Measurements from ENCODE around the gene MTARC2.
"Not testable (repeated sequence)": the region's sequence is repeated elsewhere in the genome, so short reads cannot be mapped to it uniquely, and the experiment has no call there.

MTARC2 gene

DNA sequence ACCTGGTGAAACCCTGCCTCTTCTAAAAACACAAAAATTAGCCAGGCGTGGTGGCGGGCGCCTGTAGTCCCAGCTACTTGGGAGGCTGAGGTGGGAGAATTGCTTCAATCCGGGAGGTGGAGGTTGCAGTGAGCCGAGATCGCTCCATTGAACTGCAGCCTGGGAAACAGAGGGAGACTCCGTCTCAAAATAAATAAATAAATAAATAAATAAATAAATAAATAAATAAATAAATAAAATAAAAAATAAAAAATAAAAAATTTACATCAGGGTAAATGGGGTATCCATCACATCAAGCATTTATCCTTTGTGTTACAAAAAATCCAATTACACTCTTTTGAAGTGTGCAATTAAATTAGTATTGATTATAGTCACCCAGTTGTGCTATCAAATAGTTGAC lies 11.8 kb upstream of the MTARC2 start:
- not testable (repeated sequence) for H3K23ac ChIP-seq (ENCODE audit: low read length in 2 of 2); H2AFZ ChIP-seq (ENCODE audit: low read depth, low read length); H3K36me3 ChIP-seq (ENCODE audit: control insufficient read depth in 1 of 2, insufficient read depth in 2 of 2, low read depth in 1 of 2, low read length in 2 of 2); H3K4ac ChIP-seq (ENCODE audit: low read depth in 1 of 2, low read length in 2 of 2); H2BK5ac ChIP-seq (ENCODE audit: low read depth, low read length, poor library complexity, severe bottlenecking); H3K18ac ChIP-seq (ENCODE audit: low read depth in 1 of 2, low read length in 2 of 2); H3K4me3 ChIP-seq (ENCODE audit: insufficient read depth in 1 of 2, low read depth in 1 of 2, low read length in 2 of 2); H3K27ac ChIP-seq (ENCODE audit: low read length, poor library complexity, severe bottlenecking); H3K4me2 ChIP-seq (ENCODE audit: low read length, poor library complexity, severe bottlenecking); H2BK15ac ChIP-seq (ENCODE audit: low read depth, poor library complexity, severe bottlenecking); H4K8ac ChIP-seq (ENCODE audit: low read length); H3K14ac ChIP-seq (ENCODE audit: low read length in 2 of 2); H3K9ac ChIP-seq (ENCODE audit: low read length); DNase-seq; H2BK120ac ChIP-seq (ENCODE audit: low read depth, low read length); H3K4me1 ChIP-seq (ENCODE audit: control insufficient read depth, insufficient read depth, low read depth, low read length); H3K79me1 ChIP-seq (replicated peaks; ENCODE audit: low read length, poor library complexity, severe bottlenecking); H3K27me3 ChIP-seq (ENCODE audit: control insufficient read depth in 1 of 2, insufficient read depth in 1 of 2, low read length in 2 of 2); H3K9me3 ChIP-seq (ENCODE audit: control insufficient read depth, low read length); H2AK5ac ChIP-seq (ENCODE audit: low read length, severe bottlenecking); H4K91ac ChIP-seq (ENCODE audit: low read length); H2BK12ac ChIP-seq (ENCODE audit: low read length in 2 of 2)
- 100% methylated on average over 2 of the region's 7 CpGs for WGBS

DNA sequence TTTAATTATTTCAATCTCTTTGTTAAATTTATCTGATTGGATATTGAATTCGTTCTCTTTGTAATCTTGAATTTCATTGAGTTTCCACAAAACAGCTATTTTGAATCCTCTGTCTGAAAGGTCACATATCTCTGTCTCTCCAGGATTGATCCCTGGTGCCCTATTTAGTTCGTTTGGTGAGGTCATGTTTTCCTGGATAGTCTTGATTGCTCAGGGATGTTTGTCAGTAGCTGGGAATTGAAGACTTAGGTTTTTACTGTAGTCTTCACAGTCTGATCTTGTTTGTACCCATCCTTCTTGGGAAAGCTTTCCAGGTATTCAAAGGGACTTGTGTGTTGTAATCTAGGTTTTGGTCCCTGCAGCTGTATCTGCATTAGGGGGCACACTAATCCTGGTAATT lies 6.8 kb upstream of the MTARC2 start:
- Histone ChIP-seq H3K9ac (ENCODE audit: low read length) (no peak overlapping the region), H2AFZ (ENCODE audit: low read depth, low read length) (no peak overlapping the region), H3K27ac (ENCODE audit: low read length, poor library complexity, severe bottlenecking) (no peak overlapping the region), H4K91ac (ENCODE audit: low read length) (no peak overlapping the region), H2BK12ac (ENCODE audit: low read length in 2 of 2) (no peak overlapping the region), H2BK5ac (ENCODE audit: low read depth, low read length, poor library complexity, severe bottlenecking) (no peak overlapping the region), H3K14ac (ENCODE audit: low read length in 2 of 2) (no peak overlapping the region), H3K9me3 (ENCODE audit: control insufficient read depth, low read length) (no peaks in the 10 kb centered on the region), H3K18ac (ENCODE audit: low read depth in 1 of 2, low read length in 2 of 2) (no peak overlapping the region), H2AK5ac (ENCODE audit: low read length, severe bottlenecking) (no peak overlapping the region), H3K27me3 (ENCODE audit: control insufficient read depth in 1 of 2, insufficient read depth in 1 of 2, low read length in 2 of 2) (peaks cover 0 to 9% of the 10 kb centered on the region in 2 experiments), H3K4me1 (ENCODE audit: control insufficient read depth, insufficient read depth, low read depth, low read length) (no peaks in the 10 kb centered on the region), H3K79me1 (replicated peaks; ENCODE audit: low read length, poor library complexity, severe bottlenecking) (no peaks in the 10 kb centered on the region), H2BK15ac (ENCODE audit: low read depth, poor library complexity, severe bottlenecking) (no peak overlapping the region), H2BK120ac (ENCODE audit: low read depth, low read length) (no peak overlapping the region), H4K8ac (ENCODE audit: low read length) (no peak overlapping the region), H3K4me2 (ENCODE audit: low read length, poor library complexity, severe bottlenecking) (no peak overlapping the region), H3K36me3 (ENCODE audit: control insufficient read depth in 1 of 2, insufficient read depth in 2 of 2, low read depth in 1 of 2, low read length in 2 of 2) (no peaks in the 10 kb centered on the region), H3K4ac (ENCODE audit: low read depth in 1 of 2, low read length in 2 of 2) (no peak overlapping the region), H3K23ac (ENCODE audit: low read length in 2 of 2) (no peak overlapping the region), H3K4me3 (ENCODE audit: insufficient read depth in 1 of 2, low read depth in 1 of 2, low read length in 2 of 2) (no peak overlapping the region)
- WGBS: 58% methylated on average over 1 of the region's 2 CpGs
- no peak for DNase-seq

DNA sequence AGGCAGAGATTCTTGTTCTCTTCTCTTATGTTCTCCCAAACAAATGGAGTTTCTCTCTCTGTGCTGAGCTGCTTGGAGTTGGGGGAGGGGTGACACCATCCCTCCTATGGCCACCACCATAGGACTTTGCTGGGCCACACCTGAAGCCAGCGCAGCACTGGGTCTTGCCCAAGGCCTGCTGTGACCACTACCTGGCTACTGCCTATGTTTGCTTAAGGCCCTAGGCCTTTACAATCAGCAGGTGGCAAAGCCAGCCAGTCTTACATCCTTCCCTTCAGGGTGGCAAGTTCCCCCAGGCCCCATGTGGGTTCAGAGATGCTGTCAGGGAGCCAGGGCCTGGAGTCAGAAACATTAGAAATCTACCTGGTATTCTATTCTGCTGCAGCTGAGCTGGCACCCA lies 6.3 kb upstream of the MTARC2 start:
- no peak overlapping the region for H4K8ac ChIP-seq (ENCODE audit: low read length)
- no peak overlapping the region for H3K9ac ChIP-seq (ENCODE audit: low read length)
- H3K79me1 ChIP-seq (replicated peaks; ENCODE audit: low read length, poor library complexity, severe bottlenecking): no peaks in the 10 kb centered on the region
- H2AK5ac ChIP-seq (ENCODE audit: low read length, severe bottlenecking): no peak overlapping the region
- H3K23ac ChIP-seq (ENCODE audit: low read length in 2 of 2): no peak overlapping the region
- H2BK120ac ChIP-seq (ENCODE audit: low read depth, low read length): no peak overlapping the region
- no peak overlapping the region for H3K4me3 ChIP-seq (ENCODE audit: insufficient read depth in 1 of 2, low read depth in 1 of 2, low read length in 2 of 2)
- no peaks in the 10 kb centered on the region for H3K4me1 ChIP-seq (ENCODE audit: control insufficient read depth, insufficient read depth, low read depth, low read length)
- no peaks in the 10 kb centered on the region for H3K9me3 ChIP-seq (ENCODE audit: control insufficient read depth, low read length)
- no peak for DNase-seq
- H2BK12ac ChIP-seq (ENCODE audit: low read length in 2 of 2): no peak overlapping the region
- H2BK15ac ChIP-seq (ENCODE audit: low read depth, poor library complexity, severe bottlenecking): no peak overlapping the region
- H2AFZ ChIP-seq (ENCODE audit: low read depth, low read length): no peak overlapping the region
- WGBS: 88% methylated on average over 1 of the region's 1 CpG
- no peak overlapping the region for H3K4ac ChIP-seq (ENCODE audit: low read depth in 1 of 2, low read length in 2 of 2)
- H3K27ac ChIP-seq (ENCODE audit: low read length, poor library complexity, severe bottlenecking): no peak overlapping the region
- no peak overlapping the region for H2BK5ac ChIP-seq (ENCODE audit: low read depth, low read length, poor library complexity, severe bottlenecking)
- no peak overlapping the region for H3K4me2 ChIP-seq (ENCODE audit: low read length, poor library complexity, severe bottlenecking)
- no peaks in the 10 kb centered on the region for H3K36me3 ChIP-seq (ENCODE audit: control insufficient read depth in 1 of 2, insufficient read depth in 2 of 2, low read depth in 1 of 2, low read length in 2 of 2)
- no peak overlapping the region for H3K18ac ChIP-seq (ENCODE audit: low read depth in 1 of 2, low read length in 2 of 2)
- peaks cover 0 to 9% of the 10 kb centered on the region in 2 experiments for H3K27me3 ChIP-seq (ENCODE audit: control insufficient read depth in 1 of 2, insufficient read depth in 1 of 2, low read length in 2 of 2)
- H3K14ac ChIP-seq (ENCODE audit: low read length in 2 of 2): no peak overlapping the region
- H4K91ac ChIP-seq (ENCODE audit: low read length): no peak overlapping the region

DNA sequence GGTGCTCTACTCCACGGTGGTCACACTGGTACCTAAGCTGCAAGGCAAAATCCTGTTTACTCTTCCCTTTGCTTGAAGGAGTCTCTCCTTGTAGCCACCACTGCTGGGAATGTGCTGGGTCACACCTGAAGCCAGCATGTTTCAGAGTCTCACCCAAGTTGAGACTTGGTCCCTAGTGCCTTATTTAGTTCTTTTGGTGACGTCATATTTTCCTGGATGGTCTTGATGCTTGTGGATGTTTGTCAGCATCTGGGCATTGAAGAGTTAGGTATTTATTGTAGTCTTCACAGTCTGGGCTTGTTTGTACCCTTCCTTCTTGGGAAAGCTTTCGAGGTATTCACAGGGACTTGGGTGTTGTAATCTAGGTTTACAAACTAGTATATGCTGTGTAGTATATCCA lies 5.6 kb upstream of the MTARC2 start:
- no peak overlapping the region for H2BK5ac ChIP-seq (ENCODE audit: low read depth, low read length, poor library complexity, severe bottlenecking)
- H3K27ac ChIP-seq (ENCODE audit: low read length, poor library complexity, severe bottlenecking): no peak overlapping the region
- H2BK120ac ChIP-seq (ENCODE audit: low read depth, low read length): no peak overlapping the region
- no peaks in the 10 kb centered on the region for H3K79me1 ChIP-seq (replicated peaks; ENCODE audit: low read length, poor library complexity, severe bottlenecking)
- H2BK12ac ChIP-seq (ENCODE audit: low read length in 2 of 2): no peak overlapping the region
- no peak overlapping the region for H3K4me2 ChIP-seq (ENCODE audit: low read length, poor library complexity, severe bottlenecking)
- H3K14ac ChIP-seq (ENCODE audit: low read length in 2 of 2): no peak overlapping the region
- peaks cover 0 to 9% of the 10 kb centered on the region in 2 experiments for H3K27me3 ChIP-seq (ENCODE audit: control insufficient read depth in 1 of 2, insufficient read depth in 1 of 2, low read length in 2 of 2)
- H3K23ac ChIP-seq (ENCODE audit: low read length in 2 of 2): no peak overlapping the region
- no peak overlapping the region for H2AFZ ChIP-seq (ENCODE audit: low read depth, low read length)
- no peak overlapping the region for H4K91ac ChIP-seq (ENCODE audit: low read length)
- H3K9ac ChIP-seq (ENCODE audit: low read length): no peak overlapping the region
- WGBS: 99% methylated on average over 2 of the region's 3 CpGs
- no peaks in the 10 kb centered on the region for H3K36me3 ChIP-seq (ENCODE audit: control insufficient read depth in 1 of 2, insufficient read depth in 2 of 2, low read depth in 1 of 2, low read length in 2 of 2)
- no peaks in the 10 kb centered on the region for H3K9me3 ChIP-seq (ENCODE audit: control insufficient read depth, low read length)
- H3K4me1 ChIP-seq (ENCODE audit: control insufficient read depth, insufficient read depth, low read depth, low read length): no peaks in the 10 kb centered on the region
- no peak for DNase-seq
- H3K4me3 ChIP-seq (ENCODE audit: insufficient read depth in 1 of 2, low read depth in 1 of 2, low read length in 2 of 2): no peak overlapping the region
- H2AK5ac ChIP-seq (ENCODE audit: low read length, severe bottlenecking): no peak overlapping the region
- no peak overlapping the region for H2BK15ac ChIP-seq (ENCODE audit: low read depth, poor library complexity, severe bottlenecking)
- no peak overlapping the region for H3K4ac ChIP-seq (ENCODE audit: low read depth in 1 of 2, low read length in 2 of 2)
- H3K18ac ChIP-seq (ENCODE audit: low read depth in 1 of 2, low read length in 2 of 2): no peak overlapping the region
- H4K8ac ChIP-seq (ENCODE audit: low read length): no peak overlapping the region

Measured in mesenchymal stem cell (in vitro differentiated cells and primary cell).